Measurements from ENCODE around the gene NEURL3. TPM values are rescaled to one million over a fixed set of nuclear protein-coding genes. Genes with fewer than 3 reads are reported as not detected.

NEURL3 gene
- total RNA-seq, 1 donor from 2014 or later, result 1.0 TPM

GRCh38 chr2:96449637-96450036 lies 55.5 kb downstream of the NEURL3 start:
- DNase-seq, result no peak
- H3K9me3 Mint-ChIP-seq, result no peaks in the 10 kb centered on the region
- H3K4me1 Mint-ChIP-seq, result no peaks in the 10 kb centered on the region
- H3K27me3 Mint-ChIP-seq, result peaks cover 3% of the 10 kb centered on the region
- no peaks in the 10 kb centered on the region for H3K36me3 Mint-ChIP-seq (ENCODE audit: low read depth)
- no peak overlapping the region for H3K4me3 Mint-ChIP-seq
- intact Hi-C loops (cut with micrococcal nuclease), result no loop called here
- H3K27ac Mint-ChIP-seq, result no peak overlapping the region

GRCh38 chr2:96449174-96449573 lies 56.0 kb downstream of the NEURL3 start:
- intact Hi-C loops (cut with micrococcal nuclease), result no loop called here
- Mint-ChIP-seq H3K4me3 (no peak overlapping the region), H3K27ac (no peak overlapping the region), H3K9me3 (no peaks in the 10 kb centered on the region), H3K4me1 (no peaks in the 10 kb centered on the region), H3K36me3 (ENCODE audit: low read depth) (no peaks in the 10 kb centered on the region), H3K27me3 (peaks cover 3% of the 10 kb centered on the region)
- no peak for DNase-seq

GRCh38 chr2:96447726-96448125 lies 57.4 kb downstream of the NEURL3 start:
- Mint-ChIP-seq H3K4me1 (no peaks in the 10 kb centered on the region), H3K36me3 (ENCODE audit: low read depth) (no peaks in the 10 kb centered on the region), H3K9me3 (peaks cover 4% of the 10 kb centered on the region), H3K4me3 (no peak overlapping the region), H3K27ac (no peak overlapping the region), H3K27me3 (peaks cover 6% of the 10 kb centered on the region)
- DNase-seq, result no peak
- intact Hi-C loops (cut with micrococcal nuclease), result no loop called here

Other genes with a start within 250 kb of the NEURL3 start
- 31.6 and 33.1 TPM in 2 replicates for gene TMEM127, start 239.4 kb downstream of the NEURL3 start, total RNA-seq
- gene CIAO1, start 239.1 kb downstream of the NEURL3 start, total RNA-seq, result 105 and 110 TPM in 2 replicates
- gene SNRNP200, start 199.8 kb downstream of the NEURL3 start, total RNA-seq, result 197 and 203 TPM in 2 replicates
- 51.4 and 53.9 TPM in 2 replicates for gene ITPRIPL1, start 180.0 kb downstream of the NEURL3 start, total RNA-seq
- gene NCAPH, start 169.6 kb downstream of the NEURL3 start, total RNA-seq, result 59.0 and 62.2 TPM in 2 replicates
- gene ARID5A, start 31.4 kb upstream of the NEURL3 start, total RNA-seq, result 214 and 229 TPM in 2 replicates
- 45.5 and 46.5 TPM in 2 replicates for gene KANSL3, start 133.0 kb upstream of the NEURL3 start, total RNA-seq
- not detected in 2 replicates for gene FER1L5, start 137.4 kb upstream of the NEURL3 start, total RNA-seq
- 6.5 and 7.3 TPM in 2 replicates for gene LMAN2L, start 234.7 kb upstream of the NEURL3 start, total RNA-seq

Data from activated CD4-positive, alpha-beta T cell treated with anti-CD3 and anti-CD28 coated beads, Interleukin-2, amount 10 ng/mL, durations not matched to agents 24 days and 14 days (primary cell).